Measurements from ENCODE around the gene LAMA3. TPM values are rescaled to one million over a fixed set of nuclear protein-coding genes. Genes with fewer than 3 reads are reported as not detected.

LAMA3 gene
- total RNA-seq, 1 experiment from 2014 or later = 5.6 TPM

GRCh38 chr18:23805898-23806297, 116.6 kb downstream of the LAMA3 start:
- Histone ChIP-seq H3K4me3 (replicated peaks in 1 of 2; ENCODE audit: low read depth in 1 of 2, low read length in 2 of 2) (no peak overlapping the region), H3K79me2 (ENCODE audit: insufficient read depth, low read length) (no peaks in the 10 kb centered on the region), H2AFZ (ENCODE audit: low read depth, low read length, poor library complexity, severe bottlenecking) (no peak overlapping the region), H3K4me1 (ENCODE audit: control insufficient read depth in 1 of 2, insufficient read depth in 2 of 2, low read length in 2 of 2) (peaks cover 0 to 3% of the 10 kb centered on the region in 2 experiments; a peak in 1 of 4 replicates), H3K9me2 (ENCODE audit: insufficient read depth) (no peaks in the 10 kb centered on the region), H3K9me3 (ENCODE audit: control insufficient read depth in 1 of 2, insufficient read depth in 1 of 2, low read depth in 1 of 2, low read length in 2 of 2) (no peaks in the 10 kb centered on the region), H3K36me3 (ENCODE audit: control insufficient read depth in 1 of 2, insufficient read depth in 2 of 2, low read length in 2 of 2) (no peaks in the 10 kb centered on the region), H3K27me3 (ENCODE audit: insufficient read depth, low read length) (no peaks in the 10 kb centered on the region), H4K20me1 (ENCODE audit: insufficient read depth) (no peaks in the 10 kb centered on the region), H3K27ac (ENCODE audit: low read depth, low read length) (no peak overlapping the region), H3K9ac (ENCODE audit: low read length) (no peak overlapping the region), H3K4me2 (ENCODE audit: low read length) (no peak overlapping the region)
- ChIA-PET RAD21 (ENCODE audit: low non-redundant PET in 1 of 2, low total read pairs in 2 of 2, uncharacterized antibody in 2 of 2, unreplicated experiment in 2 of 2) (no interaction called here), POLR2A (no interaction called here), CTCF (no interaction called here)
- intact Hi-C loops (cut with micrococcal nuclease) = no loop called here
- no peak for ATAC-seq
- no peak for DNase-seq (ENCODE audit: low read depth, low spot score)
- BruUV-seq (replicated peaks) = no TSS peak
- TF ChIP-seq SRF (IDR thresholded peaks at IDR 0.05; ENCODE audit: low read depth) = no peak

- Histone ChIP-seq H2AFZ (ENCODE audit: low read depth, low read length, poor library complexity, severe bottlenecking) (no peak overlapping the region), H3K4me2 (ENCODE audit: low read length) (no peak overlapping the region), H3K36me3 (ENCODE audit: control insufficient read depth in 1 of 2, insufficient read depth in 2 of 2, low read length in 2 of 2) (no peaks in the 10 kb centered on the region), H3K9me2 (ENCODE audit: insufficient read depth) (no peaks in the 10 kb centered on the region), H3K4me3 (replicated peaks in 1 of 2; ENCODE audit: low read depth in 1 of 2, low read length in 2 of 2) (no peak overlapping the region), H3K27ac (ENCODE audit: low read depth, low read length) (no peak overlapping the region), H3K4me1 (ENCODE audit: control insufficient read depth in 1 of 2, insufficient read depth in 2 of 2, low read length in 2 of 2) (peaks cover 0 to 3% of the 10 kb centered on the region in 2 experiments; a peak in 1 of 4 replicates), H3K9ac (ENCODE audit: low read length) (no peak overlapping the region), H3K27me3 (ENCODE audit: insufficient read depth, low read length) (no peaks in the 10 kb centered on the region), H3K79me2 (ENCODE audit: insufficient read depth, low read length) (no peaks in the 10 kb centered on the region), H4K20me1 (ENCODE audit: insufficient read depth) (no peaks in the 10 kb centered on the region), H3K9me3 (ENCODE audit: control insufficient read depth in 1 of 2, insufficient read depth in 1 of 2, low read depth in 1 of 2, low read length in 2 of 2) (no peaks in the 10 kb centered on the region)
- RAD21 ChIA-PET (ENCODE audit: low non-redundant PET in 1 of 2, low total read pairs in 2 of 2, uncharacterized antibody in 2 of 2, unreplicated experiment in 2 of 2) = no interaction called here
- intact Hi-C loops (cut with micrococcal nuclease) = no loop called here
- CTCF ChIA-PET = no interaction called here
- POLR2A ChIA-PET = no interaction called here
- BruUV-seq (replicated peaks) = no TSS peak
- ATAC-seq (no peak), DNase-seq (ENCODE audit: low read depth, low spot score) (no peak)
- TF ChIP-seq YY1 (IDR thresholded peaks at IDR 0.05; ENCODE audit: extremely low read depth, insufficient replicate concordance, low read depth, low read length) = no peak
Observed at GRCh38 chr18:23809415-23809814, 120.2 kb downstream of the LAMA3 start.

- H3K9me3 ChIP-seq (ENCODE audit: control insufficient read depth in 1 of 2, insufficient read depth in 1 of 2, low read depth in 1 of 2, low read length in 2 of 2) = no peaks in the 10 kb centered on the region
- H3K79me2 ChIP-seq (ENCODE audit: insufficient read depth, low read length) = no peaks in the 10 kb centered on the region
- ATAC-seq (no peak), DNase-seq (ENCODE audit: low read depth, low spot score) (no peak)
- no peaks in the 10 kb centered on the region for H3K27me3 ChIP-seq (ENCODE audit: insufficient read depth, low read length)
- no peak overlapping the region for H3K4me2 ChIP-seq (ENCODE audit: low read length)
- H4K20me1 ChIP-seq (ENCODE audit: insufficient read depth) = no peaks in the 10 kb centered on the region
- BruUV-seq (replicated peaks) = no TSS peak
- intact Hi-C loops (cut with micrococcal nuclease) = loop anchor here (5.0 to 10.0 kb wide), 2 partner anchors 293 to 1016 kb away; no protein-coding TSS in a partner anchor
- no peaks in the 10 kb centered on the region for H3K36me3 ChIP-seq (ENCODE audit: control insufficient read depth in 1 of 2, insufficient read depth in 2 of 2, low read length in 2 of 2)
- H2AFZ ChIP-seq (ENCODE audit: low read depth, low read length, poor library complexity, severe bottlenecking) = no peak overlapping the region
- peaks cover 0 to 3% of the 10 kb centered on the region in 2 experiments; a peak in 1 of 4 replicates for H3K4me1 ChIP-seq (ENCODE audit: control insufficient read depth in 1 of 2, insufficient read depth in 2 of 2, low read length in 2 of 2)
- CTCF ChIA-PET = no interaction called here
- RAD21 ChIA-PET (ENCODE audit: low non-redundant PET in 1 of 2, low total read pairs in 2 of 2, uncharacterized antibody in 2 of 2, unreplicated experiment in 2 of 2) = no interaction called here
- H3K9ac ChIP-seq (ENCODE audit: low read length) = no peak overlapping the region
- H3K4me3 ChIP-seq (replicated peaks in 1 of 2; ENCODE audit: low read depth in 1 of 2, low read length in 2 of 2) = no peak overlapping the region
- POLR2A ChIA-PET = no interaction called here
- no peaks in the 10 kb centered on the region for H3K9me2 ChIP-seq (ENCODE audit: insufficient read depth)
- H3K27ac ChIP-seq (ENCODE audit: low read depth, low read length) = no peak overlapping the region
- TF ChIP-seq SP1 (IDR thresholded peaks at IDR 0.05; ENCODE audit: low read depth) (no peak), ZFX (IDR thresholded peaks at IDR 0.05) (no peak), MAX (IDR thresholded peaks at IDR 0.05) (no peak), TCF7L2 (IDR thresholded peaks at IDR 0.05; ENCODE audit: borderline replicate concordance, extremely low read depth, insufficient read depth, insufficient read length) (no peak), RAD21 (IDR thresholded peaks at IDR 0.05; ENCODE audit: low read depth) (no peak), JUND (IDR thresholded peaks at IDR 0.05) (no peak), ZBTB33 (IDR thresholded peaks at IDR 0.05; ENCODE audit: extremely low read depth, insufficient replicate concordance, low read length) (no peak), SIN3A (IDR thresholded peaks at IDR 0.05; ENCODE audit: low read depth) (no peak), SRF (IDR thresholded peaks at IDR 0.05; ENCODE audit: low read depth) (no peak), POLR2AphosphoS5 (IDR thresholded peaks at IDR 0.05; ENCODE audit: low read depth, low read length) (no peak), YY1 (IDR thresholded peaks at IDR 0.05; ENCODE audit: extremely low read depth, insufficient replicate concordance, low read depth, low read length) (no peak), ELF1 (IDR thresholded peaks at IDR 0.05; ENCODE audit: borderline replicate concordance, low read depth) (no peak), EZH2phosphoT487 (IDR thresholded peaks at IDR 0.05; ENCODE audit: borderline replicate concordance) (no peak), POLR2A (IDR thresholded peaks at IDR 0.05; ENCODE audit: borderline replicate concordance, extremely low read depth, insufficient read depth, insufficient read length) (no peak)
Observed at GRCh38 chr18:23810396-23810795, 121.1 kb downstream of the LAMA3 start.

Data from HCT116 (cell line).